Measurements from ENCODE around the gene ARHGDIB.
A peak's percentile ranks its signal among the peaks of the same experiment; 100 is the strongest.

Gene ARHGDIB

DNA sequence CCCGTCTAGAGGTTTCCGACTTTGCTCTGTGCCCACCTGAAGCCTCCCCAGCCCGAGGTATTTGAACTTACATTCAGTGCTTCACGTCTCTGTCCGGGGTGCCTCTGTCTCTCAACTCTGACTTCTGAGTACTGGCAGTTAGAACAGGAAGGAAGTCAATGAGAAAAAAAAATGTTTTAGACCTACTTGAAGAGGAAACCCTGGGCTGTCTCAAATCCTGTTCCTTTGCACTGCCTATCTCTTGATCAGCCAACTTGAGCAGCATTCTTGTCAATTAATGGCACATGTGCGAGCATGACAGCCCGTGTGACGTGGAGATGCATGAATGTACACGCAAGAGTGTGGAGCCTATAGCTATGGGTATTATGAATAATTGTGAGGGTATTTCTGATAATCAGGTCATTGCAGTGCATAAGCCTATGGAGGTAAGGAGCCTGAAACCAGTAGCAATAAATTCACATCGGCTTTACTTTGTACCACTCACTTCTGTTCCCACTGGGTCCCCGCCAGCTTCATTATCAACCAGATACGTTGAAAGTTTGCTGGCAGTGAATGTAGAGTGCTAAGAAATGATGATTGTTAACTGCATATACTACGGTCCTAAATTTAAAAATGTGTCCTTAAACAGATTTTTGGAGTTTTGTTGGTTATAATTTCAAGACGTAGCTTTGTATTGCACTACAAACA is at the start of gene ARHGDIB:
Gene ARHGDIB, minus strand, starts transcription at position 136 of the 687 bp plus-strand sequence. CDS start 10,889 bp downstream, outside the sequence.
- no peak for DNase-seq (ENCODE audit: low spot score)

DNA sequence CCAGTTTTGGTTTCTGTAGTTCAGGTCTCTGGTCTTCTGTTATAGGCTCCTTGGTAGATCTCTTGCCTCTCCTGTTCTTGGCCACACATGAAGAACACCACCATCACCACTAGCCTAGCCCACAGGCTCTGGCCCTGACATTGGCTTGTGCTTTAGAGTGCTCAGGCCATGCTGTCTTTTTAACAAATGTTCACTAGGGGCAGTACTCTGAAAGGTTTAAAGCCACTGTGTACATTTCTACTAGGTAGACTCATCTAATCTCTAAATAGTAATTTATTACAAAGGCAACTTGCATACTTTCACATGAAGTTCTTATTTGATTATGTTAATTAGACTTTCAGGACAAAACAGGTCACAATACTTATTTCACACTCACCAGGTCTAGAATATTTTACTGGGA is 49.8 kb upstream of the ARHGDIB start:
- peak; percentile 26 for DNase-seq (ENCODE audit: low spot score)

DNA sequence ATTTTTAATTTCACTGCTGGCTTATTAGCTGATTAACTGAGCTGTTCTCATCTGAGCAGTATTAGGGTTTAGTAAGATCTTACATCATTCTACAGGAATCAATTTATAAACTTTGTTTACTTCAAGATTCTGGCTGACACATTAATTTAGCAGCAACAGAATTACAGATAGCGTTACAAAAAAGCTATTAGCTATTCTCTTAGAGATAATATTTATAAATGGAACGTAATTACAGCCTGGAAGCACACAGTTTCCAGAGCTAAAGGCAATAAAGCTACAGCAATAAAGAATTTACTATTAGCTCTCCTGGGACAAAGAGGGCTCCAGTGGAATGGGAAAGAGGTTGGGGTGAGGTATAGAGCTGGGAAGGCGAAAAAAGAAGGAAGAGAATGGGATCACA is 46.1 kb upstream of the ARHGDIB start:
- DNase-seq (ENCODE audit: low spot score) = no peak

DNA sequence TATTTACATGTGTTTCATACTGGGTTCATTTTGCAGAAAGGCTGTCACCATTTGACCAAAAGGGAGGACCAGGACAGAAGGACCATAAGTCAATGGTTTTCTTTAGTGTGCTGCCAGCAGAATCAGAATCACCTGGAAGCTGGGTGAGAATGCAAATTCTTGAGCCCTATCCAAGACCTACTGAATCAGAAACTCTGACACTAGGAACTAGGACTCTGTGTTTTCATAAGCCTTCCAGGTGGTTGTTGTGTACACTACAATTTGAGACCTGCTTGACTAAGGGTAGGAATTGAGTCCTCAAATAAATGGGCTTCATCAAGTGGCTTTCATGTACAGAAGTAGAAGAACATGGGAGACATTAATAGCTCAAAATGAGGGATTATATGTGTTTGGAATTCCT is 43.7 kb upstream of the ARHGDIB start:
- DNase-seq (ENCODE audit: low spot score) = no peak

DNA sequence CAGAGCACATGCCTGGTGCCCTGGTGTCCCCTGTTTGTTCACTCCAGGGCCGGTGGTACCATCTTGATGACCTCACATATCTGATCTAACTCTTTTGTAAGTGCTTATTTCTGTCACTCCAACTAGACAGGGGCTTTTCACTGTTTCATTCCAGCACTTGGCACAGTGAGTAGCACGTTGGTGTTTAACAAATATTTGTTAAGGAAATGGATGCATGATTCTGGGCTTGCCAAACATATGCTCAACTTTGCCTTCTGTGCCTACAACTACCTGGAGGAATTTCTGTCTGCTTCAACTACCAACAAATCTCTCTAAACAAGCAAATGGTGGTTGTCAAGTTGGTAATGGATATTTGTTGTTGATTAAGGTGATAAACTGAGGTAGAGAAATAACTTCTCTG is 43.0 kb upstream of the ARHGDIB start:
- no peak for DNase-seq (ENCODE audit: low spot score)

DNA sequence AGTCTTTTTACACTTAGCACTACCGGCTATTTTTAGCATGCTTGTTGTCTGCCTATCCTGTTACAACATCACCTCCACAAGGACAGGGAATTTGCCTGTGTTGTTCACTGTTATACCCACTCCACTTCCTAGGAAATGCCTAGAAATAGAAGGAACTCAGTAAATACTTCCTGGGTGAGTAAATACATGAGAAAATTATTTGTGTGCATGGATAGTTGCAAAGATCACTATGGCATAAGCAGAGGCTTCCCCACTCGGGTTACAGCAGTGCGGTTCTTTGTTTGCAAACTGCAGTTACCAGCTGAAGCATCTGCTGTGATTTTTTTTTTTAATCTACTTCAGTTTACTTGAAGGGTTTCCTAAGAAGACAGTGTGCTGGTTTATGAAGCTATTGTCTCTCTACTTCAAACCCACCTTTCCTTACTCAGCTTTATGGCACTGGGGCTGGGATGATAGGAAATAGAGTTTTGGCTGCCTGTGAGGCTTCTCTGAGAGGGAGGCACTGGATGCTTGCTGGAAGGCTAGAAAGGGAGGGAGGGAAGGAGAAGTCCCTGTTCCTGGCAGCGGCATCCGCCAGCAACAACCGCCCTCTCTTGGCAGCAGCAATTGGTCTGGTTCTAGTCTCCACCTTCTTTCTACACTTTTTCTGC is 40.5 kb upstream of the ARHGDIB start:
- DNase-seq (ENCODE audit: low spot score) = peak; percentile 37

DNA sequence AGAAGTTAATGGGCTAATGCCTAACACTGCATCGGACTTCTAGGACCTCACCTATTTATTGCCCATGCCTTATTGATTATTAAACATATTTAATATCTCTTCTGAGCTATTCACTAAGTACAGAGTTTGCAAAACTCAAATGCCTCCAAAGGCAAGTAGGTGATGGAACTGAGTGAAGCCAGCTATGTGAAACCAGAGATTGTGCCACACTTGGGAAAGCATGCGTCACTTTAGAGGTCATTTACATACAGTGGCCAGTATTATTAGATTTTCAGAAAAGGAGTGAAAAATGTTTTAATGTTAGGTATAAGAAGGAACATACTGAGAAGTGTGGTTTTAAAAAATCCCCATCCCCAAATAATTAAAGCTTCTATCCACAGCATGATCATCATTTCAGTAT is 39.2 kb upstream of the ARHGDIB start:
- DNase-seq (ENCODE audit: low spot score) = no peak

DNA sequence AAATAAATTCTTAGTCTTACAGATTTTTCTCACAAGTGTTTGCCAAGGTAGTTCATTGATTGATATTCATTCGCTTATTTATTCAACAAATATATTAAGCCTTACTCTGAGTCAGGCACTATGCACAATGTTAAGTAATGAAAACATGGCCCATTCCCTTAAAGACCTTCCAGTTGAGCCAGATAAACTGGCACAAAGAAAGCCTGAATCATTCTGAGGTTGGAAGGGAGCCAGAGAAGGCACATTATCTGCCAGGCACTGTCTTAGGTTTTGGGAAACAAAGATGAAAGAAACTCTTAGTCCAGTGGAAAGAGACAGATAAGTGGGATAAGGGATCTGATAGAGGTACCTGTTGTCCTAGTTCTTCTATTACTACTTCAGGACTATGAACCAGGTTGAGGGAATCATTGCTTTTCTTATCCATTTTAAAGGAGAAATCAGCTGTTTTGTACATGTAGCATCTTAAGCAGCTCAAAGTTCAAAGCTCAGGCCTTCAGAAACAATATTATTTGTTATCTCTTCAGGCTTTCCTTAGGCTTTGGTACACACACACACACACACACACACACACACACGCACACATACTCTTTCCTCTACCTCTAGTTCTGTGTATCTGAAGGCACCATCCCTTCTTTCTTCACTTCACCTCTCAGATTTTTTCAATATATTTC is 38.4 kb upstream of the ARHGDIB start:
- DNase-seq (ENCODE audit: low spot score) = no peak

DNA sequence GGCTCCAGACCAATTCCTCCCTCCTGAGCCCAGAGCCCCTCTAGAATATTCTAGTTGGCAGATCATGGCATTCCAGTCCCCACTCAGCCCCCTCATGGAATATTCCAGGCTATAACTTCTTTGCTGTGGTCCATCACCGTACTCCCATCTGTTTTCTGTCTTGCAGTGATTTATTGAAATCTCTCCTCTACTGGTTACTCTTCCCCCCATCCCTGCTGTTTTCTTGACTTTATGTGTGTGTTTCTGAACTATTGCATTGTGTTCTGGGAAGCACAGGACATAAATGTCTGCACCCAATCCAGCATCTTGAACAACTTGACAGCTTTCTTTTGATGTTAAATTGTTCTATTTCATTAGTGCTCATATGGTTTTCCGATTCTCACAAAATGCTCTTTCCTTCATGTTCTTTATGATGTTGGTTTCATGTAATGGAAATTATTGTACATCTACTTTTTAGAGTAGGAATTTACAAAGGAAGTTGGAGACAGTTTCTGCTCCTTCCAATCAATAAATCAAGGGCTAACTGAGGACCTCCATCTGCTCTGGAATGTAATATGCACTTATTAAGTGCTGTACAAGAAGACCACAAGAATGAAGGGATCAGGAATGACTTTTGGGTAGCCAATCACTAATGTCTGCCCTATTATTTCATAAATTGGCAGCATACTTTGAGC is 37.8 kb upstream of the ARHGDIB start:
- DNase-seq (ENCODE audit: low spot score) = no peak

DNA sequence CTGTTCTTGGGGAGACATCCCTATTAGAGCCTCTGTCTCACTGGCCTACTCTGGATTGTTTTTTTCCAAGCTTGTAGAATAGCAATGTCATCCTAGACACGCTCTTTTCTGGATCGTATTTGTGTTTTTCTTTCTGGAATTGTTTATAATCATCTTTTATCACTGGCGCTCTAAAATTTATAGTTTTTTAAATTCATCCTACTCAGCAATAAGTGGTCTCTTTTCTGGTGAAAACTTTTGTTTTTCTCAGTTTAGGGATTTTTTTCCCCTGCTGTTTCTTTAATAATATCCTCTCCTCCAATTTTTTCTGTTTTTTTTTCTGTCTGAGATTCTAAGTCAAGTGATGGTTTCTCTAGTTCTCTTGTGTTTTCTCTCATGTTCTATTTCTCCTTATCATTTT is 36.6 kb upstream of the ARHGDIB start:
- no peak for DNase-seq (ENCODE audit: low spot score)

DNA sequence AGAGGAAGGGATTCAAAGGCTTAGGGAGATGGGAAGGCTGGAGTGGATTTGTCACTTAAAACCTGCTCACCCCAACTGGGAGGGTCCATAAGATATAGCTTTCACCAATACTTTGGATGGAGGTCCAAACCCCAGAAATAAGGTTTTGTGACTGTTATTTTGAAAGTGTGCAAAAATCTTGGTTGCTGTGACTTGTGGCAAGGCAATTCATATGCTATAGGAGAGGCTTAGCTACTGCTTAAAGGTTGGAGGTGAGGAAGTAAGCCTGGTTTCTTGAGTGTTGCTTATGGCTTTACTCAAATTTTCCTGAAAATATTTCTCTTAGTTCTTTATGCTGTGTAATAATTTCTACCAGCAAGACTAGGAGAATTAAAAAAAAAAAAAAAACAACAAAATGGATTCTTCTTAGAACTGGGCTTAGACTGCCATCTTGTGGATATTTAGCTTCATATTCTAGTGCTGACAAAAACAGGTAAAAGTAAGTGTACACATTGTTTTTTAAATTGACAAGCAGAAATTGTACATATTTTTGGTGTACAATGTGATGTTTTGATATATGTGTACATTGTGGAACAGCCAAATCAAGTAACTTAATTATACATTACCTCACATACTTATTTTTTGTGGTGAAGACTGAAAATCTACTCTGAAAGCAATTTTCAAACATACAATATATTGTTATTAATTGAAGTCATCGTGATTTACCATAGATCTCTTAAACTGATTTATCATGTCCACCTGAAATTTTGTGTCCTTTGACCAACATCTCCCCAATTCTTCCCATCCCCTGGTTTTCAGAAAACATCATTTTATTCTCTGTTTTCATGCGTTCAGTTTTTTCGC is 34.4 kb upstream of the ARHGDIB start:
- peak; percentile 23 for DNase-seq (ENCODE audit: low spot score)

DNA sequence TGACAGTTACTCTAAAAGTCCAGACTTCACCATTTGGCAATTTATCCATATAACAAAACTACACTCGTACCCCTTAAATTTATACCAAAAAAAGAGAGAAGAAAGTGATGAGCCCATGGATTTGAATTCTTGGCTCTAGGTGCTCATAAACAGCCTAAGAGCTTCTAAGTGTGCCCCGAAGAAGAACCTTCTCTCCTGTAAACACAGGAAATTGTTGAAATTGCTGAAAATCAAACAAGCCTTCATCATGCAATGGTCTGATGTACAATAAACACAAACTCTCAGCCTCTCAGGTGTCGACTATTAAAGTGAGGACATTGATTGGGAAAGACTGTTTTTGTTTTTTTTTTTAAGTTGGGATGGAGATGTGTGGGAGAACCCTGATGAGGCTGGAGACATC is 33.2 kb upstream of the ARHGDIB start:
- no peak for DNase-seq (ENCODE audit: low spot score)

DNA sequence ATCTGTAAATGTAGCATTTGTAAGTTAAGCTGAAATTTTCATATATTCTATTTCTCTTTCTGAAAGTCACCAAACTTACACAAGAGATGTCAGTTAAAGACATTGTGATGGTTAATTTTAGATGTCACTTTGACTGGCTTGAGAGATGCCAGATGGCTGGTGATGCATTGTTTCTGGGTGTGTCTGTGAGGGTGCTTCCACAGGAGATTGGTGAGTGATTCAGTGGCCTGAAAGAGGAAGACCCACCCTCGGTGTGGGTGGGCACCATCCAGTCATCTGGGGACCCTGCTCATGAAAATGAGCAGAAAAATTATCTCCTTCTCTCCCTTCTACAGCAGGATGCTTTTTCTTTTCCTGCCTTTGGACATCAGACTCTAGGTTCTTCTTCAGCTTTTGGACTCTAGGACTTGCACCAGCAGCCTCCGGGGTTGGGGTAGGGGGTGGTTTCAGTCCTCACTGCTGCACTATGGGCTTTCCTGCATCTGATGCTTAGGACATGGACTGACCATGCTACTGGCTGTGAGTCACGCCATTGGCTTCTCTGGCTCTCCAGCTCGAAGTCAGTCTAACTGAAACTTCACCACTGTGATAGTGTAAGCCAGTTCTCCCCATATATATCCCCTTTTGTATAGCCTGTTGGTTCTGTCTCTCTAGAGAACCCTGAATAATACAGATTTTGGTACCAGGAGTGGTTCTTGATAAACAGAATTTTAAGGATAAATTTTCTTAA is 32.3 kb upstream of the ARHGDIB start:
- DNase-seq (ENCODE audit: low spot score) = no peak

DNA sequence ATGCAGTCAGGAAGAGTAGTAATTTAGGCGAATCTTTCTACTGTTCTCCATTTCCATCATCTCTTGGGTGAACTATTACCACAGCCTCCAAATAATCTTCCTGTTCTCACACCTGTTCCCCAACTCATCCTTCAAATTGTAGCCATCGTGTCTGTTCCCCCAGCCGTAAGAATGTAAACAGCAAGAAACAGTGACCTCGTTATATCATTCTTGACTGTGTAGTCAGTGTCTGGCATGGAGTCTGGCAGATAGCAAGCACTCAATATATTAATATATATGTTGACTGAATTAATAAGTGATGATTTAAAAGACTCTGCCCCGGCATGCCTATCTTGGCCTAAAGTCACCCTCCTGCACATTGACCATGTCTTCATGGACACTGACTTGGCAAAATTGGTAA is 31.7 kb upstream of the ARHGDIB start:
- DNase-seq (ENCODE audit: low spot score) = no peak

DNA sequence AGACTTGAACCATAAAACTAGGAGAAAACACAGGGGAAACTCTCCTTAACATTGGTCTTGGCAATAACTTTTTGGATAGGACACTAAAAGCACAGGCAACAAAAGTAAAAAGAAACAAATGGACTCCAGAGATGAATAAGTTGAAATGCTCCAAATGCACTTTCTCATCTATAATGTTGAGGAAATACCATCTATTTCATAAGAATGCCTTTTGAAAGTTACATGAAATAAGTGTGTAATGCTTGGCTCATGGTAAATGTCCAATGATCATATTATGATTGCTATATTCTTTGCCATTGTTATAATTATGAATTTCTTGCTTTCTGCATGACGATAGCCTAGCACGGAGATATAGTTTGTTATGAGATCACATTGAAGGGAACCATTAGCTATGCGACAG is 31.3 kb upstream of the ARHGDIB start:
- no peak for DNase-seq (ENCODE audit: low spot score)

DNA sequence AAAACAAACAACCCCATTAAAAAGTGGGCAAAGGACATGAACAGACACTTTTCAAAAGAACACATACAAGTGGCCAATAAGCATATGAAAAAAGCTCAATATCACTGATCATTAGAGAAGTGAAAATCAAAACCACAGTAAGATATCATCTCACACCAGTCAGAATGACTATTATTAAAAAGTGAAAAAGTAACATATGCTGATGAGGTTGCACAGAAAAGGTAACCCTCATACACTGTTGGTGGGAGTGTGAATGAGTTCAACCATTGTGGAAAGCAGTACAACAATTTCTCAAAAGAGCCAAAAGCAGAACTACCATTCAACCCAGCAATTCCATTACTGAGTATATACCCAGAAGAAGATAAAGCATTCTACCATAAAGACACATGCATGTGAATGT is 29.7 kb upstream of the ARHGDIB start:
- no peak for DNase-seq (ENCODE audit: low spot score)

DNA sequence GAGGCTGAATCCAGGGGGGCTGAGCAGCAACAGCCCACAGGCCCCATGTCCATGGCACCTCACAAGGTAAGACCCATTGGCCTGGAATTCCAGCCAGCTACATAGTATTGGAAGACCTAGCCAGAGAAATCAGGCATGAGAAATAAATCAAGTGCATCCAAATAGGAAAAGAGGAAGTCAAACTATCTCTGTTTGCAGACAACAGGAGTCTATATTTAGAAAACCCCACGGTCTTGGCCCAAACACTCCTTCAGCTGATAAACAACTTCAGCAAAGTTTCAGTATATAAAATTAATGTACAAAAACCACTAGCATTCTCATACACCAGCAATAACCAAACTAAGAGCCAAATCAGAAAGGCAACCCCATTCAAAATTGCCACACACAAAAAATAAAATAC is 28.4 kb upstream of the ARHGDIB start:
- DNase-seq (ENCODE audit: low spot score) = no peak

DNA sequence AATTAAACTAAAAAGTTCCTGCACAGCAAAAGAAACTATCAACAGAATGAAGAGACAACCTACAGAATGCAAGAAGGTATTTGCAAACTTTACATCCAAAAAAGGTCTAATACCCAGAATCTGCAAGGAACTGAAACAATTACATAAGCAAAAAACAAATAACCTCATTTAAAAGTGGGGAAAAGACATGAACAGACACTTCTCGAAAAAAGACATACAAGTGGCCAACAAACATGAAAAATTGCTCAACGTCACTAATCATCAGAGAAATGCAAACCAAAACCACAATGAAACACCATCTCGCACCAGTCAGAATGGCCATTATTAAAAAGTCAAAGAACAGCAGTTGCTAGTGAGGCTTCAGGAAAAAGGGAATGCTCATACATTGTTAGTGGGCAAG is 26.6 kb upstream of the ARHGDIB start:
- DNase-seq (ENCODE audit: low spot score) = no peak

DNA sequence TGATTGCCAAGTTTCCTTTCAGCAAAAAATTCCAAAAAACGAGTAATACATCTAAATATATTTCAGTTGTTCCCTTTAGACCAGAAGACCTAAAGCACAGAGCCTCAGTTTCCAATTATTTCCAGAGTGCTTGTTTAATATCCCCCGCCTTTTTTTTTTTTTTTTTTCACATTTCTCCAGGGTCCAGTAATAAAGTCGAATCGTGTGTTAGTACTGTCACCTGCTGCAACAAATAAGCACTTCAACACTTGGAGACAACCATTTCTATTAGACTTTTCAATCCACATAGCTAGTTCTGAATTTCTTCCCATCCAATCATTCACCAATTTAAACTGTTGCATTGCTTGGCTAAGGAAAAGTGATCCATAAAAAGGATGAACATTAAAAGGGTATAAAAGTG is 25.0 kb upstream of the ARHGDIB start:
- no peak for DNase-seq (ENCODE audit: low spot score)

DNA sequence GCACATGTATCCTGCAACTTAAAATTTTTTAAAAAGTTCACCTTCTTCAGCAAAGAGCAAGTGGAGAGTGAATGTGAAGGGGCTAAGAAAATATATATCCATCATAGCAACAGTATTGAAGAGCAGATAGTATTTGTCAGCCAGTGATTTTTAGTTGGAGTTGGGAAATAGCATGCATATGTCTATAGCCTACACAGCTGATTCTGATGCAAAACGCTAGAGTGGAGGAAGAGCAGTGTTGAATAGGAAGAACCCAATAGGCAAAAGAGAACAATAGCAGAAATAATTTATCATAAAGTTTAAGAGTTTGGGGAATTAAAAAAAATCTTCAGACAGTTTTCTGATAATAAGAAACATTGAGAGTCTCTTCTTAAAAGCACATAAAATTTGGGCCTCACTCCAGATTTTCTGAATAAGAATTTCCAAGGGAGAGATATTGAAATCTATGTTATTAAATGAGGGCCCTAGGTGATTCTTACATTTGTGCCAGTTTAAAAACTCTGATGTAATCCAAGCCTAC is 23.4 kb upstream of the ARHGDIB start:
- no peak for DNase-seq (ENCODE audit: low spot score)

DNA sequence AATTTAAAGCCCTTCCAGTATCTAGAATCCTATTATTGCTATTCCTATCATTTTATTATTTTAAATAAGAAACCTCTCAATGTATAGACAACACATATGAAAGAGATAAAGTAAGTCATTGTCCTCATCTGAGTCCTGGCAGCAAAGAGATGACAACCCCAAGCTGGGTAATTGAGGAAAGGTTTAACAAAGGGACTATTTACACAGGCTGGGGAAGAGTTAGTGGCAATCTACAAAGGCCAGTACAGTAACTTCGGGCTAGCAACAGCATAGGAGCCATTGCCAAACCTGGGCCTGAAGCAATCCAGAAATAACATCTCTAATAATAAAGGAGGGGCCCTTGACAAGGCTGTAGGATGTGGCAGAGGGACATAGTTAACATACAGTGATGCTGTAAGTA is 22.6 kb upstream of the ARHGDIB start:
- no peak for DNase-seq (ENCODE audit: low spot score)

Measured in iPS-NIHi11 (cell line).